ENCODE measurements around the gene PPM1M.

PPM1M gene

DNA sequence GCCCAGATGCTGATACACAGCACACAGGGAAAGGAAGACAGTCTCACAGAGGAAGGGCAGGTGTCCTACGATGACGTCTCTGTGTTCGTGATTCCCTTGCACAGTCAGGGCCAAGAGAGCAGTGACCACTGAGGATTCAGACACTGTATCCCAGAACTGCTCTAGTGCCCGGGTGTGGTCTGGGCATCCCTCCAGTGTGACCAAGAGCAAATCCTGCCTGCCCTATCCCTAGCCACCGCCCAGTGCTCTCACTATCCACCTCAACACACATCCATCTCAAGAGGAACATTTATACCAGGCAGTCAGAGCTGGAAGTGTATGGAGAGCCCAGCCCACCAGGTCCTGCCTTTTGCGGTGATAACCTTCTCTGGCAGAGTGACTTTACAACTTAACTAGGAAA, 4.1 kb downstream of the PPM1M start:
- no peak for DNase-seq (ENCODE audit: extremely low read depth, low read depth)
- TF ChIP-seq, protein P1, sequence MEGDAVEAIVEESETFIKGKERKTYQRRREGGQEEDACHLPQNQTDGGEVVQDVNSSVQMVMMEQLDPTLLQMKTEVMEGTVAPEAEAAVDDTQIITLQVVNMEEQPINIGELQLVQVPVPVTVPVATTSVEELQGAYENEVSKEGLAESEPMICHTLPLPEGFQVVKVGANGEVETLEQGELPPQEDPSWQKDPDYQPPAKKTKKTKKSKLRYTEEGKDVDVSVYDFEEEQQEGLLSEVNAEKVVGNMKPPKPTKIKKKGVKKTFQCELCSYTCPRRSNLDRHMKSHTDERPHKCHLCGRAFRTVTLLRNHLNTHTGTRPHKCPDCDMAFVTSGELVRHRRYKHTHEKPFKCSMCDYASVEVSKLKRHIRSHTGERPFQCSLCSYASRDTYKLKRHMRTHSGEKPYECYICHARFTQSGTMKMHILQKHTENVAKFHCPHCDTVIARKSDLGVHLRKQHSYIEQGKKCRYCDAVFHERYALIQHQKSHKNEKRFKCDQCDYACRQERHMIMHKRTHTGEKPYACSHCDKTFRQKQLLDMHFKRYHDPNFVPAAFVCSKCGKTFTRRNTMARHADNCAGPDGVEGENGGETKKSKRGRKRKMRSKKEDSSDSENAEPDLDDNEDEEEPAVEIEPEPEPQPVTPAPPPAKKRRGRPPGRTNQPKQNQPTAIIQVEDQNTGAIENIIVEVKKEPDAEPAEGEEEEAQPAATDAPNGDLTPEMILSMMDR (IDR thresholded peaks at IDR 0.05; ENCODE audit: low read depth, low read length): no peak

DNA sequence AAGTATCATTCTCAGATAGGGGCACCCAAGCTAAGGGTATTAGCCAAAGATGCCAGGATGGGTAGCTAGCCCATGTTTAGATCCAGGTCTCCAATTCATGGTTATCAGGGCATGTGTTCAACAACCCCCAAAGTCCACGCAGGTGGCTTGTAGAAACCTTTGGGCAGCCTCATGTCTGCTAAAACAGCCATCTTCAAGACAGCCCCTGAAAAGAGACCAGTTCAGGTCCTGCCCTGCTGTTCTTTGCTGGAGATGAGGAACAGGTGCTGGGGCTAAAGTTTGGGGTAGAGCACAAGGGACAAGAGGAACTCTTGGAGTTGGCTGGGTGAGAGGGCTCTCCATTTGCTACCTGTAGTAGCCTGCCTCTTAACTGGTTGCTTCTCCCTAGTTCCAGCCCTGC, 4.6 kb downstream of the PPM1M start:
- DNase-seq (ENCODE audit: extremely low read depth, low read depth): no peak
- TF ChIP-seq, protein P1 (IDR thresholded peaks at IDR 0.05; ENCODE audit: low read depth, low read length): no peak

DNA sequence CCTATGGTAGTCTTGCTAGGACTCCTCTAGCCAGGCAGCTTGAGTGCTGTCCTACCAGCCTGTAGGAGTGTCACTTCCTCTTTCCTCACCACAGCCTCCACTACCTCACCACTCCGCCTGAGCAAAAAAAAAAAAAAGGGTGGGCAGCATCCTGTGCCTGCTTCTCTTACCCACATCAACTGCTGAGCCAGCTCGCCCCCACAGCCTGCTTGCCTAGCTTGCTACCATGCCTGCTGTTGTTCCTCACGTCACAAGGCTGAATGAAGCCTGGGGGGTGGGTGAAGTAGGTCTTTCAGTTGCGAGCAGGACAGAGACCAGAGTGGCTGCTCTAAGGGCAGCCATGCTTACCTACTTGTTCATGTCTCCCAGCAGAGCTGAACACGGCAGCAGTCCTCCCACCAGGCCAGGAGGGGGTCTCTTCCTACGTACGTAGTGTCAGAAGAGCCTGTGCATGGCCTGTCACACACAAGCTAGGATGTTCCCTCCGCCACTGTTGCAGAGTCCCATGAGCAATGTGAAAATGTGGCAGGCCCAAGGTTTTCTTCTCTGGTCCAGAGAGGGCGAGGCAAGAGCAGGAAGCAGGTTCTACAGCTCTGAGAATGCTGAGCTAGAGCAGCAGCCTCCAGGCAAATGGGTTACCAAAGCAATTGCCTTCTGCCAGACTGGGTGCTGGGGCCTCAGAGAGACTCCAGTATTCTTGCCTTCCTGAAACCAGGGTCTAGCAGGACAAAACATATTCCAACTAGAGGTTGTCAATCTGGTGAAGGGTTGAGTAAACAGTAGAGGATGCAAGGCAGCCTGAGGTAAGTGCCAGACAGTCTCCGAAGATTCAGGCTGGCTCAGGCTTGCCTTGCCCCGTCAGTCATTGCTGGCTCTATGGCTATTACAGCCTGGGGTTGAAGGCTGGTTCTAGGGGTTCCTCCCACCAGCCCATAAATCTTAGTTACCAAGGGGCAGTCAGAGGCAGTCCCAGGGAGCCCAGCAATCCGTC, 8.1 kb downstream of the PPM1M start:
- DNase-seq (ENCODE audit: extremely low read depth, low read depth): no peak
- TF ChIP-seq, protein P1 (IDR thresholded peaks at IDR 0.05; ENCODE audit: low read depth, low read length): no peak

DNA sequence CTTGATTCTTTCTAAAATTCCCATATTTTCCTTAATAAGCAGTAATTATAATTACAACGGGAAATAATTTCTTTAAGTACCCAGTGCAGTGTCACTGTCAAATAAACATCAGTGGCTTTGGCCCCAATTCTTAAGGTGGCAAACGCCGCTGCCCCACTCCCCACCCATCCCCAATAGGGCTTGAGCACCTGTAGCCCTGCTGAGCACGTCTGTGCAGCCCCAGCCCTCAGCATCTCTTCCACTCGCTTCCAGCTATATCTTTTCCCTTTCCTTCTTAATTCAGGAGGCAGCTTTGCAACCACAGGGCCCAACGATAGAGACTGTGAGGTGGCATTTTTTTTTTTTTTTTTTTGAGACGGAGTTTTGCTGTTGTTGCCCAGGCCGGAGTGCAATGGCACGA, 9.0 kb downstream of the PPM1M start:
- no peak for DNase-seq (ENCODE audit: extremely low read depth, low read depth)
- TF ChIP-seq, protein P1 (IDR thresholded peaks at IDR 0.05; ENCODE audit: low read depth, low read length): no peak

DNA sequence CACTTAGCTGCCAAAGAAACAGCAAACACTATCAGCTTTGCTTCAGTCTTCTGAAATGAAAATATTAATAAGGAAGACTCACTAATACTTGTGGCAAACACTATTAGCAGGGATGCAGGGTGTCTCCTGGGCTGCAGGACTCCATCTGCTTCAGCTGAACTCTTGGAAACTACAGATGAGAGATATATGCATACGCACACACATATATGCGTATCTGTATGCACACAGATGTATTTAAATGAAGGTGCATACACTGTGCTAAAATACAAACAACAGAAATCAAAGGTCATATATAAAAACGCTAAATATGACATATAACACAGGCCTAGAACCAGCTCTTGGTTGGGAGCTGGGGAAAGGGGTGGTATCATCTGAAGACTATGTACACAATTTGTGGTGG, 10.6 kb downstream of the PPM1M start:
- TF ChIP-seq, protein P1 (IDR thresholded peaks at IDR 0.05; ENCODE audit: low read depth, low read length): no peak

DNA sequence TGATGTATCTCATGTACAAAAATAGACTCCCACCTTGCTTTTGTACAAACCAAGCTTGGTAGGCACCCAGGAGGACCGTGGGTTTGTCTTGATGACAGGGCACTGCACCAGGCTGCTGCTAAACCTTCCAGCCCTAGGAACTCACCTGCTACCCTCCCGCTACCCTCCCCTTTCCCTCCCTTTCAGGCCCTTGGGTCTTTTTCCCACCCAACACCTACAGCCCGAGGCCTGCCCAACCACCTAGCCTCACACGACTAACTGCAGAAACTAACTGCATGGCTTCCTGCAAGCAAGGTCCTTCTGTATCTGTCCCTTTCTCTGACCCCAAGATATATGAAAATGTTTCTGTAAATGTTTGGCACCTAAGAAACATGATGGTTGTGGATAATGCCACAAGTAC, 11.1 kb downstream of the PPM1M start:
- TF ChIP-seq, protein P1 (IDR thresholded peaks at IDR 0.05; ENCODE audit: low read depth, low read length): no peak
- DNase-seq (ENCODE audit: extremely low read depth, low read depth): no peak

More for the DNA sequence above, 10.6 kb downstream of the PPM1M start:
- DNase-seq (ENCODE audit: extremely low read depth, low read depth): no peak

DNA sequence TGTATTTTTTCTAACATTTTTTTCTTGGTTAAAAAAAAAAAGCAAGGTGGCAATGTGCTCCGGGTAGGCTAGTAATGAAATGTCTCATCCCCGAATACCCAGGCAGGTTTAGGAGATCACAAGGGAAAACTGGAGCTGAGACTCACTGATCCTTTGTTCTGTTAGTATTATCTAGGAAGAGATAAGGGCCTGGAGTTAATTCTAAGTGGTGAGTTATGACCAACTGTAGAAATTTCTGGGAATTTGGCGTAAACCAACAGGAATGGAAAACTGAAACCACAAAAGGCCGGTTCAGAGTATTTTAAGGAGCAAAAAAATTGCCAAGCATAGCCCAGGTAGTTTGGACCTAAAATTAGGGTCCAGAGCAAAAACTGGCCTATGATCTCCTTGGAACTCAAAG, 12.4 kb downstream of the PPM1M start:
- TF ChIP-seq, protein P1 (IDR thresholded peaks at IDR 0.05; ENCODE audit: low read depth, low read length): no peak
- no peak for DNase-seq (ENCODE audit: extremely low read depth, low read depth)

Data from AG09319 (cell line).